ENCODE measurements around the gene PARD3B.

- TF ChIP-seq CEBPZ (IDR thresholded peaks at IDR 0.05; ENCODE audit: low read depth, low read length) = no peak
- no peak for TF ChIP-seq TCF12 (IDR thresholded peaks at IDR 0.05; ENCODE audit: low read depth, low read length)
- TF ChIP-seq ZBTB33 (IDR thresholded peaks at IDR 0.05) = no peak
- TF ChIP-seq EZH2 (IDR thresholded peaks at IDR 0.05; ENCODE audit: borderline replicate concordance, control insufficient read depth, low read depth, low read length) = no peak
- no peak for TF ChIP-seq ATF3 (IDR thresholded peaks at IDR 0.05; ENCODE audit: borderline replicate concordance, extremely low read depth, low read depth, low read length)
- no peak for TF ChIP-seq POLR2A (IDR thresholded peaks at IDR 0.05; ENCODE audit: low read depth, low read length)
- no peak for TF ChIP-seq FOXM1 (IDR thresholded peaks at IDR 0.05; ENCODE audit: low read depth, low read length)
- TF ChIP-seq, protein P1, sequence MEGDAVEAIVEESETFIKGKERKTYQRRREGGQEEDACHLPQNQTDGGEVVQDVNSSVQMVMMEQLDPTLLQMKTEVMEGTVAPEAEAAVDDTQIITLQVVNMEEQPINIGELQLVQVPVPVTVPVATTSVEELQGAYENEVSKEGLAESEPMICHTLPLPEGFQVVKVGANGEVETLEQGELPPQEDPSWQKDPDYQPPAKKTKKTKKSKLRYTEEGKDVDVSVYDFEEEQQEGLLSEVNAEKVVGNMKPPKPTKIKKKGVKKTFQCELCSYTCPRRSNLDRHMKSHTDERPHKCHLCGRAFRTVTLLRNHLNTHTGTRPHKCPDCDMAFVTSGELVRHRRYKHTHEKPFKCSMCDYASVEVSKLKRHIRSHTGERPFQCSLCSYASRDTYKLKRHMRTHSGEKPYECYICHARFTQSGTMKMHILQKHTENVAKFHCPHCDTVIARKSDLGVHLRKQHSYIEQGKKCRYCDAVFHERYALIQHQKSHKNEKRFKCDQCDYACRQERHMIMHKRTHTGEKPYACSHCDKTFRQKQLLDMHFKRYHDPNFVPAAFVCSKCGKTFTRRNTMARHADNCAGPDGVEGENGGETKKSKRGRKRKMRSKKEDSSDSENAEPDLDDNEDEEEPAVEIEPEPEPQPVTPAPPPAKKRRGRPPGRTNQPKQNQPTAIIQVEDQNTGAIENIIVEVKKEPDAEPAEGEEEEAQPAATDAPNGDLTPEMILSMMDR (IDR thresholded peaks at IDR 0.05 in 2 of 3, conservative IDR thresholded peaks at IDR 0.05 in 1 of 3; ENCODE audit: control insufficient read depth in 2 of 3, extremely low read depth in 1 of 3, insufficient read depth in 1 of 3, low read depth in 3 of 3, low read length in 3 of 3) = no peak
- TF ChIP-seq, protein P2, sequence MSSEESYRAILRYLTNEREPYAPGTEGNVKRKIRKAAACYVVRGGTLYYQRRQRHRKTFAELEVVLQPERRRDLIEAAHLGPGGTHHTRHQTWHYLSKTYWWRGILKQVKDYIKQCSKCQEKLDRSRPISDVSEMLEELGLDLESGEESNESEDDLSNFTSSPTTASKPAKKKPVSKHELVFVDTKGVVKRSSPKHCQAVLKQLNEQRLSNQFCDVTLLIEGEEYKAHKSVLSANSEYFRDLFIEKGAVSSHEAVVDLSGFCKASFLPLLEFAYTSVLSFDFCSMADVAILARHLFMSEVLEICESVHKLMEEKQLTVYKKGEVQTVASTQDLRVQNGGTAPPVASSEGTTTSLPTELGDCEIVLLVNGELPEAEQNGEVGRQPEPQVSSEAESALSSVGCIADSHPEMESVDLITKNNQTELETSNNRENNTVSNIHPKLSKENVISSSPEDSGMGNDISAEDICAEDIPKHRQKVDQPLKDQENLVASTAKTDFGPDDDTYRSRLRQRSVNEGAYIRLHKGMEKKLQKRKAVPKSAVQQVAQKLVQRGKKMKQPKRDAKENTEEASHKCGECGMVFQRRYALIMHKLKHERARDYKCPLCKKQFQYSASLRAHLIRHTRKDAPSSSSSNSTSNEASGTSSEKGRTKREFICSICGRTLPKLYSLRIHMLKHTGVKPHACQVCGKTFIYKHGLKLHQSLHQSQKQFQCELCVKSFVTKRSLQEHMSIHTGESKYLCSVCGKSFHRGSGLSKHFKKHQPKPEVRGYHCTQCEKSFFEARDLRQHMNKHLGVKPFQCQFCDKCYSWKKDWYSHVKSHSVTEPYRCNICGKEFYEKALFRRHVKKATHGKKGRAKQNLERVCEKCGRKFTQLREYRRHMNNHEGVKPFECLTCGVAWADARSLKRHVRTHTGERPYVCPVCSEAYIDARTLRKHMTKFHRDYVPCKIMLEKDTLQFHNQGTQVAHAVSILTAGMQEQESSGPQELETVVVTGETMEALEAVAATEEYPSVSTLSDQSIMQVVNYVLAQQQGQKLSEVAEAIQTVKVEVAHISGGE (CRISPR knock-in tag; IDR thresholded peaks at IDR 0.05) = no peak
- TF ChIP-seq POLR2AphosphoS5 (IDR thresholded peaks at IDR 0.05; ENCODE audit: low read length) = no peak
Observed at GRCh38 chr2:204799791-204800190, 254.5 kb downstream of the PARD3B start.
